Left lung (tissue), 10 donors: ENCODE results near the gene PROSER2. TPM values are rescaled to one million over a fixed set of nuclear protein-coding genes. Genes with fewer than 3 reads are reported as not detected.
A peak's percentile ranks its signal among the peaks of the same experiment; 100 is the strongest.

Experiments used
- ATAC-seq: fragments of 200-7000 bp; cut with Tn5 transposase; one replicate; pipeline ENCODE4 v1.9.1; 2020; ENCODE audit warnings: moderate library complexity
- DNase-seq, 4 donors: peaks; one replicate each; pipeline ENCODE4 v3.0.0-alpha.2; 2013 to 2020
- H3K27ac ChIP-seq, 2 donors: fragments of 200-600 bp; sonication (generic) in 1 of 2; one replicate each; pipeline versions ENCODE4 v1.5.0 to v1.8.0; 2020 to 2021
- H3K27me3 ChIP-seq, 2 donors: fragments of 200-600 bp; sonication (generic) in 1 of 2; one replicate each; pipeline versions ENCODE4 v1.5.0 to v1.8.0; 2020 to 2021
- H3K36me3 ChIP-seq, 2 donors: fragments of 200-600 bp; sonication (generic) in 1 of 2; one replicate each; pipeline versions ENCODE4 v1.5.0 to v1.8.0; 2020 to 2021
- H3K4me1 ChIP-seq, 2 donors: fragments of 200-600 bp; one replicate each; pipeline ENCODE4 v1.8.0; 2021
- H3K4me3 ChIP-seq, 2 donors: fragments of 200-600 bp; sonication (generic) in 1 of 2; one replicate each; pipeline versions ENCODE4 v1.5.0 to v1.8.0; 2020 to 2021; ENCODE audit warnings: mild to moderate bottlenecking in 1 of 2
- H3K9me3 ChIP-seq, 2 donors: fragments of 200-600 bp; sonication (generic) in 1 of 2; one replicate each; pipeline versions ENCODE4 v1.5.0 to v1.8.0; 2020 to 2021
- intact Hi-C, 2 donors: fragments of 100-400 bp; cut with DNase I; formaldehyde crosslinking; loops; one replicate each; pipeline versions ENCODE4 v1.11.2 to v1.14.2; 2022
- polyA plus RNA-seq, 6 donors: library from polyadenylated mRNA; unstranded; fragments of 120-200 nt; gene quantifications; one replicate each; pipeline ENCODE4 v1.2.1, GENCODE V29; 2013; ENCODE audit not compliant: insufficient read length in 6 of 6
- total RNA-seq, 2 donors: library from RNA; stranded (reverse); fragmentation: NEBNext Ultra II Directional; extraction: Animal tissue kit (Norgen Biotek cat#: 25700); gene quantifications; one replicate each; pipeline ENCODE4 v1.2.1, GENCODE V29; 2021
- TF ChIP-seq, protein P1 (sequence below), 2 donors: fragments of 200-600 bp; sonication (generic) in 1 of 2; IDR thresholded peaks; one replicate each; pipeline versions ENCODE4 v1.5.0 to v1.8.0; 2021; ENCODE audit warnings: antibody characterized with exemption in 2 of 2
- donor health status: DM: no; HTN: yes; CAD: no.
- donor health status: DM: no; HTN: no; CAD: no.

PROSER2 gene
- total and polyA plus RNA-seq, 8 donors: 2.0 to 14.8 (median 3.1) TPM

DNA sequence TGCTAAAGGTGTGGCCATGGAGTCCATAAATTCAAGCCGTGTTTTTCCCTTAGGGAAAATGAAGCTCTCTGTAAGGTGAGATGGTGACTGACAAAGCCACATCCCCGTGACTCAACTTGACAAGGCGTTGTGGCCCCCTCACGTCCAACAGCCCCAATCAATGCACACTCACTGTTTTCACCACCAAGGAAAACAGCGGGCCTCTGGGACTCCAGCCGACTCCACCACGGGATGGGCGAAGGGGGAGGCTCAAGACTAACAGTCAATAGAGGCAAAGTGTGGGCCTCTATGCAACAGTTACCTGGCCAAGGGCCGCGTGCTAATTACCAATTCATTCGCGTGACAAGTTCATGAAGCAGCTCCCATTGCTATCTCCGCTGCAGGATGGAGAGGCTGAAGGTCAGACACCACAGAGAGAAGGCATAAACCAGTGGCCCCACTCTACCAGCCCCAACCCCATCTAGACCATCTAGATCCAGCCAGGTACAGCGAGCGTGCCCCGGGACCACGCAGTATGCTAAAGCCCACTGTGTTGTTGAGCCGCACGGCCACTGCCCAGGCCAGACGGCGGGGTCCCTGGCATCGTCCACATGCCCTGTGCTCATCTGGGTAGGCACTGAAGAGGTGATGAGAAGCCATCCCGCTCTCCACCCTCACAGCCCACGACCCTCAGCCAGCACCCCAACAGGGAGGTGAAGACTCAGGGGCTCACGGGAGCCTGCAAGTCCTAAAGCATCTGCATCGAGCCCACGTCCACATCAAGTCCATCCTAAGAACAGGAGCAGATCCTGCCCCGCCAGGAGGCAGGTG, 76.1 kb downstream of the PROSER2 start:
- Histone ChIP-seq H3K27ac (no peak overlapping the region), H3K4me3 (no peak overlapping the region), H3K9me3 (no peaks in the 10 kb centered on the region), H3K4me1 (no peaks in the 10 kb centered on the region), H3K36me3 (no peaks in the 10 kb centered on the region), H3K27me3 (no peaks in the 10 kb centered on the region)
- peak in 1 of 4 donors; percentile 57 for DNase-seq
- intact Hi-C loops: no loop called here
- no peak for ATAC-seq
- TF ChIP-seq, protein P1, sequence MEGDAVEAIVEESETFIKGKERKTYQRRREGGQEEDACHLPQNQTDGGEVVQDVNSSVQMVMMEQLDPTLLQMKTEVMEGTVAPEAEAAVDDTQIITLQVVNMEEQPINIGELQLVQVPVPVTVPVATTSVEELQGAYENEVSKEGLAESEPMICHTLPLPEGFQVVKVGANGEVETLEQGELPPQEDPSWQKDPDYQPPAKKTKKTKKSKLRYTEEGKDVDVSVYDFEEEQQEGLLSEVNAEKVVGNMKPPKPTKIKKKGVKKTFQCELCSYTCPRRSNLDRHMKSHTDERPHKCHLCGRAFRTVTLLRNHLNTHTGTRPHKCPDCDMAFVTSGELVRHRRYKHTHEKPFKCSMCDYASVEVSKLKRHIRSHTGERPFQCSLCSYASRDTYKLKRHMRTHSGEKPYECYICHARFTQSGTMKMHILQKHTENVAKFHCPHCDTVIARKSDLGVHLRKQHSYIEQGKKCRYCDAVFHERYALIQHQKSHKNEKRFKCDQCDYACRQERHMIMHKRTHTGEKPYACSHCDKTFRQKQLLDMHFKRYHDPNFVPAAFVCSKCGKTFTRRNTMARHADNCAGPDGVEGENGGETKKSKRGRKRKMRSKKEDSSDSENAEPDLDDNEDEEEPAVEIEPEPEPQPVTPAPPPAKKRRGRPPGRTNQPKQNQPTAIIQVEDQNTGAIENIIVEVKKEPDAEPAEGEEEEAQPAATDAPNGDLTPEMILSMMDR (IDR thresholded peaks at IDR 0.05): no peak

DNA sequence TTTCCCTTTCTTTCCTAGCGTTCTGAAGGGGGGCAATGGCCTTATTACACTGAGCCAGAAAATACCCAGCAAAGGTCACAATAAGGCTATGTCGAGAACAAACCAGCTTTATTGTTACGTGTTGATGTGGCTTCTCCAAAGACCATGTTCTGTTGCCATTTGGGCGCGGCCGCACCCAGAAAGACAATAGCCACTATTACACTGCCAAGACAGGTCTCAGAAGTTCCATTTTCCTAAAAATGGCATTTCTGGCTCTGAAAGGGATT, 77.8 kb downstream of the PROSER2 start:
- intact Hi-C loops: no loop called here
- TF ChIP-seq, protein P1 (IDR thresholded peaks at IDR 0.05): no peak
- no peak for DNase-seq
- Histone ChIP-seq H3K4me1 (no peaks in the 10 kb centered on the region), H3K9me3 (no peaks in the 10 kb centered on the region), H3K27ac (no peak overlapping the region), H3K27me3 (no peaks in the 10 kb centered on the region), H3K36me3 (no peaks in the 10 kb centered on the region), H3K4me3 (no peak overlapping the region)
- ATAC-seq: no peak

DNA sequence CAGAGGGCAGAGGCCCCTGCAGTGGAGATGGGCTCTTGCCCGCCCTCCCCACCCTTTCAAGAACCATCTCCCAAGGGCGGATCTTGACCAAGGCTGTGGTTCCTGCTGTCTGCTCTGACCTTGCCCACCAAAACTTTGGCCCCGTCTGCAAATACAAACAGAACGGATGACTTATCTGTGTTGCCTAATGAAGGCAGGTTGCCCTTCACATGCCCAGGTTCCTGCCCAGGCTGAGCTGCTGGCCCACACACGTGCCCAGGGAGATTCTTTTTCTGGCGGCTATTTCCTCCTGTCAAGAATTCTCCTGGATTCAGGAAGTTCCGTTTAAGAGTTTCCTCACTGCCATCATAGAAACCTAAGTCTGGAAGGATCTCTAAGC, 78.3 kb downstream of the PROSER2 start:
- H3K36me3 ChIP-seq: no peaks in the 10 kb centered on the region

DNA sequence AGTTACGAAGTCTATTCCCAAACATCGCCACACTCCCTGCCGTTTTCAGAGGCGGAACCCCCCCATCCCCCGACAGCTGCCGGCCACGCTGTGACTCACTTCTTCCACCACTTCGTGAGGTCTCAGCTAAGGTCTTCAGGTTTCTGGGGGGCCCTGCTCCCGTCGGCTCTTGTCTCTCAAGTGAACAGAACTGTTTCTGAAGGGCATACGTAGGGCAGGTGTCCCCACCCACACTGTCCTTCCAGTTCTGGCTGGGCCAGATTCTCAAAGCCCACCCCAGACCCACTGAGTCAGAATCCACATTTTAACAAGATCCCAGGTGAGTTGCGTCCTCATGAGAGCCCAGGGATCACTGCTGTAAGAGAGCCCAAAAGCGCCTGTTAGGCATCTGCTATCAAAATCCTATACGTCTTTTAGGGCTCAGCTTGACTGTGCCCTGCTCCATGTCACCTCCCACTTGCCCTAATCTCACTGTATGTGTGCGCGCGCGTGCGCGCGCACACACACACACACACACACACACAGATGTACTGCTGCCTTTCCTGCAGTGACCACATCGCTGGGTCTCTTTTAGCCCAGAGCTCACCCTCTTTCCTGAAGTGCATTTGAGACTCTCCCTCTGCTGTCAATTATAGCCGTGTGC, 78.8 kb downstream of the PROSER2 start:
- no peaks in the 10 kb centered on the region for H3K4me1 ChIP-seq
- H3K27me3 ChIP-seq: no peaks in the 10 kb centered on the region
- H3K36me3 ChIP-seq: no peaks in the 10 kb centered on the region
- TF ChIP-seq, protein P1 (IDR thresholded peaks at IDR 0.05): no peak
- H3K4me3 ChIP-seq: no peak overlapping the region
- peak in 1 of 4 donors; percentile 40 for DNase-seq
- no peaks in the 10 kb centered on the region for H3K9me3 ChIP-seq
- intact Hi-C loops: no loop called here
- no peak for ATAC-seq
- H3K27ac ChIP-seq: no peak overlapping the region

More for the DNA sequence above, 78.3 kb downstream of the PROSER2 start:
- Histone ChIP-seq H3K27ac (no peak overlapping the region), H3K27me3 (no peaks in the 10 kb centered on the region), H3K9me3 (no peaks in the 10 kb centered on the region), H3K4me3 (no peak overlapping the region), H3K4me1 (no peaks in the 10 kb centered on the region)
- TF ChIP-seq, protein P1 (IDR thresholded peaks at IDR 0.05): no peak
- ATAC-seq (no peak), DNase-seq (no peak)
- intact Hi-C loops: no loop called here

DNA sequence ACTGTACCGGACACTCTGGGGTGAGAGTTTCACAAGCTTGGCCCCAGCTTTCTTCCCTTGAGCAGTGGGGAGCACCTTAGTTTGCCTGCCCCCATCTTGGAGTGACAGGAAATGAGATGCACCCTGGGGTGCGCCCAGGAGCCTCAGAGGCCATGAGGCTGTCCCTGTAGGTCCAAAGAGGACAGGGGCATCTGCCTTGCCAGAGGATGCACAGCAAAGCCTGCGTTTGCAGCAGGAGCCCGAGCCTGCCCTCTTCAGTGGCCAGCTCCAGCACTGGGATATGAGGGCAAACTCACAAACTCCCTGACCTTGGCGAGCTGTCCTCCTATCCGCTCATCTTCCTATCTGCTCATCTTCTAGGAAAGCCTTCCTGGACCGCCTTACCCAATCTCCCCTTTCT, 79.5 kb downstream of the PROSER2 start:
- intact Hi-C loops: no loop called here
- H3K9me3 ChIP-seq: no peaks in the 10 kb centered on the region
- H3K27ac ChIP-seq: no peak overlapping the region
- DNase-seq (peak in 1 of 4 donors; percentile 57), ATAC-seq (no peak)
- no peaks in the 10 kb centered on the region for H3K4me1 ChIP-seq
- TF ChIP-seq, protein P1 (IDR thresholded peaks at IDR 0.05): no peak
- no peak overlapping the region for H3K4me3 ChIP-seq
- H3K36me3 ChIP-seq: no peaks in the 10 kb centered on the region
- H3K27me3 ChIP-seq: no peaks in the 10 kb centered on the region
